HepG2 (cell line): ENCODE measurements around the gene PAK2. TPM values are rescaled to one million over a fixed set of nuclear protein-coding genes. Genes with fewer than 3 reads are reported as not detected.

ENCODE experiments used
- CREB1 ChIP-seq, 2 experiments: fragments of 450-650 bp in 1 of 2; IDR thresholded peaks; 2 replicates each; pipeline ENCODE4 v1.6.1; 2016 to 2017; ENCODE audit warnings: control low read depth in 1 of 2, mild to moderate bottlenecking in 1 of 2, missing compliant biosample characterization in 1 of 2, missing genetic modification characterization in 1 of 2
- FOSL2 ChIP-seq: sonication (generic); formaldehyde crosslinking; IDR thresholded peaks from 2 replicates; pipeline ENCODE4 v1.4.0; 2020; ENCODE audit warnings: missing genetic modification reagents
- FOXM1 ChIP-seq: sonication (generic); formaldehyde crosslinking; IDR thresholded peaks from 2 replicates; pipeline ENCODE4 v1.5.0; 2020; ENCODE audit warnings: missing genetic modification reagents
- FOXP4 ChIP-seq: sonication (generic); formaldehyde crosslinking; IDR thresholded peaks from 2 replicates; pipeline ENCODE4 v1.4.0; 2020; ENCODE audit warnings: missing genetic modification reagents
- KMT2B ChIP-seq: IDR thresholded peaks from 2 replicates; pipeline ENCODE4 v1.6.1; 2016; ENCODE audit warnings: missing genetic modification reagents, missing compliant biosample characterization
- MXD3 ChIP-seq: IDR thresholded peaks from 2 replicates; pipeline ENCODE4 v1.6.1; 2016; ENCODE audit warnings: mild to moderate bottlenecking, missing biosample characterization, missing genetic modification reagents
- MZF1 ChIP-seq: sonication (generic); formaldehyde crosslinking; IDR thresholded peaks from 2 replicates; pipeline ENCODE4 v1.8.1; 2023; ENCODE audit warnings: mild to moderate bottlenecking, missing genetic modification reagents, borderline replicate concordance
- PRDM4 ChIP-seq: sonication (generic); formaldehyde crosslinking; IDR thresholded peaks from 2 replicates; pipeline ENCODE4 v1.9.0; 2021; ENCODE audit warnings: missing genetic modification reagents, borderline replicate concordance
- RFX1 ChIP-seq: fragments of 450-650 bp; IDR thresholded peaks from 2 replicates; pipeline ENCODE4 v1.6.1; 2017
- SKI ChIP-seq: fragments of 450-650 bp; IDR thresholded peaks from one replicate; pipeline ENCODE4 v1.6.1; 2018; ENCODE audit warnings: mild to moderate bottlenecking; ENCODE audit not compliant: partially characterized antibody
- TAF15 ChIP-seq: fragments of 200-400 bp; formaldehyde crosslinking; IDR thresholded peaks from one replicate; pipeline ENCODE4 v1.6.1; 2018; ENCODE audit warnings: mild to moderate bottlenecking, low read depth, low read length; ENCODE audit not compliant: poor library complexity, severe bottlenecking
- ZFP1 ChIP-seq: IDR thresholded peaks from 2 replicates; pipeline ENCODE4 v1.6.1; 2016
- ZFP36L2 ChIP-seq: sonication (generic); formaldehyde crosslinking; IDR thresholded peaks from 2 replicates; pipeline ENCODE4 v1.4.0; 2020; ENCODE audit warnings: missing genetic modification reagents
- ZFP37 ChIP-seq: sonication (generic); formaldehyde crosslinking; IDR thresholded peaks from 2 replicates; pipeline ENCODE4 v1.4.0; 2020; ENCODE audit warnings: missing genetic modification reagents, borderline replicate concordance
- ZNF446 ChIP-seq: sonication (generic); formaldehyde crosslinking; IDR thresholded peaks from 2 replicates; pipeline ENCODE4 v1.5.0; 2020; ENCODE audit warnings: mild to moderate bottlenecking, missing genetic modification reagents
- ZNF512 ChIP-seq: sonication (generic); formaldehyde crosslinking; IDR thresholded peaks from 2 replicates; pipeline ENCODE4 v1.4.0; 2020; ENCODE audit warnings: mild to moderate bottlenecking, missing genetic modification reagents
- ZNF552 ChIP-seq: sonication (generic); formaldehyde crosslinking; IDR thresholded peaks from 2 replicates; pipeline ENCODE4 v1.9.0; 2022; ENCODE audit warnings: missing genetic modification reagents, mild to moderate bottlenecking, borderline replicate concordance
- ZNF558 ChIP-seq: sonication (generic); formaldehyde crosslinking; IDR thresholded peaks from 2 replicates; pipeline ENCODE4 v1.9.0; 2022; ENCODE audit warnings: mild to moderate bottlenecking, missing genetic modification reagents, borderline replicate concordance
- ZNF597 ChIP-seq: sonication (generic); formaldehyde crosslinking; IDR thresholded peaks from 2 replicates; pipeline ENCODE4 v1.5.0; 2020; ENCODE audit warnings: missing genetic modification reagents
- ZNF644 ChIP-seq: IDR thresholded peaks from 2 replicates; pipeline ENCODE4 v1.6.1; 2016; ENCODE audit warnings: low read depth
- ZNF879 ChIP-seq: sonication (generic); formaldehyde crosslinking; IDR thresholded peaks from 2 replicates; pipeline ENCODE4 v1.8.1; 2023; ENCODE audit warnings: missing genetic modification reagents
- ZSCAN21 ChIP-seq: sonication (generic); formaldehyde crosslinking; IDR thresholded peaks from 2 replicates; pipeline ENCODE4 v1.8.0; 2022; ENCODE audit warnings: mild to moderate bottlenecking, missing genetic modification reagents, moderate library complexity, borderline replicate concordance
- polyA plus RNA-seq, 8 experiments: library from polyadenylated mRNA; depleted of rRNA in 3 of 8; stranded (reverse) in 7 of 8; unstranded in 1 of 8; fragments of >200 nt; fragmentation: Illumina TruSeq in 4 of 8; extraction: Trizol in 4 of 8; gene quantifications; 2 replicates each; pipeline versions ENCODE4 v1.2.1 to v1.2.3, GENCODE V29; 2011 to 2016; ENCODE audit warnings: low read depth in 4 of 8, missing spikeins in 1 of 8, mixed read lengths in 1 of 8; ENCODE audit not compliant: insufficient read depth in 1 of 8
- total RNA-seq, 5 experiments: library from RNA; depleted of rRNA; stranded (reverse); fragments of >200 nt; fragmentation: Illumina TruSeq; extraction: Trizol; gene quantifications; 2 replicates each; pipeline ENCODE4 v1.2.3, GENCODE V29; 2016; ENCODE audit warnings: low read depth in 1 of 5

The PAK2 gene
- total and polyA plus RNA-seq, 2 of the 13 experiments (the other 11 are each of a cell fraction or from before 2014, with no cell fraction given) = 23.0 to 24.7 TPM

- TF ChIP-seq ZFP37 (CRISPR knock-in tag) (no peak), ZFP36L2 (no peak), MXD3 (CRISPR knock-in tag) (no peak), ZNF512 (CRISPR knock-in tag) (no peak), ZSCAN21 (CRISPR knock-in tag) (no peak), FOSL2 (CRISPR knock-in tag) (peak; percentile 60; the same call in 1 of the 2 replicates), ZFP1 (CRISPR knock-in tag) (no peak), ZNF879 (no peak), KMT2B (0 out of 2 replicates have a peak, but pooled peaks have one; percentile 21), TAF15 (no peak), RFX1 (no peak), ZNF558 (CRISPR knock-in tag) (no peak), ZNF446 (no peak), CREB1 (IDR thresholded peaks at IDR 0.05) (peak; percentile 54), CREB1 (CRISPR knock-in tag; IDR thresholded peaks at IDR 0.05) (0 out of 2 replicates have a peak, but pooled peaks have one; percentile 24), ZNF597 (CRISPR knock-in tag) (no peak), MZF1 (CRISPR knock-in tag) (no peak), ZNF644 (no peak), FOXP4 (CRISPR knock-in tag) (no peak), SKI (no peak), PRDM4 (CRISPR knock-in tag) (no peak), ZNF552 (no peak), FOXM1 (CRISPR knock-in tag) (no peak)
Measured at GRCh38 chr3:196757876-196758739, 18.5 kb downstream of the PAK2 start (continued).
